GM10248 (cell line): ENCODE measurements around the gene ARID5A.
A peak's percentile ranks its signal among the peaks of the same experiment; 100 is the strongest.

Experiments used
- CTCF ChIA-PET: fragments of 300-600 bp; sonication (Branson Sonifier 250); formaldehyde crosslinking; extraction: SDS; loops from one replicate; lab custom pipeline; 2021; ENCODE audit warnings: antibody characterized with exemption; lab: Yijun Ruan, JAX
- POLR2A ChIA-PET: fragments of 350-650 bp; sonication (Branson Sonifier 250); formaldehyde crosslinking; extraction: SDS; loops from one replicate; lab custom pipeline; 2020; ENCODE audit warnings: antibody characterized with exemption; lab: Yijun Ruan, JAX
- DNase-seq: peaks from one replicate; pipeline ENCODE4 v3.0.0; 2012; ENCODE audit errors: extremely low spot score
- CTCF ChIP-seq: IDR thresholded peaks from 2 replicates; pipeline ENCODE4 v1.5.1; 2012; ENCODE audit warnings: mild to moderate bottlenecking, low read depth; ENCODE audit errors: extremely low read depth, missing control alignments, control extremely low read depth

Gene ARID5A

GRCh38 chr2:96531872-96532505, 4.6 kb upstream of the ARID5A start:
- TF ChIP-seq CTCF: no peak
- peak; percentile 82 for DNase-seq
- ChIA-PET CTCF (interaction anchor here (1.1 to 26.6 kb wide), 5 partner anchors 9 to 418 kb away, joined by 3 to 349 read pairs (median 72); partner anchors contain the start of genes ARID5A and NEURL3), POLR2A (interaction anchor here (0.6 to 0.7 kb wide), 5 partner anchors 10 to 394 kb away, joined by 3 to 6 read pairs (median 4); no protein-coding TSS in a partner anchor)

GRCh38 chr2:96532641-96533291, 3.8 kb upstream of the ARID5A start:
- DNase-seq: no peak
- ChIA-PET CTCF (interaction anchor here (1.0 to 26.6 kb wide), 9 partner anchors 8 to 231 kb away, joined by 3 to 349 read pairs (median 9); partner anchors contain the start of genes ARID5A and NEURL3), POLR2A (interaction anchor here (0.6 kb wide), 1 partner anchor 207 kb away, joined by 4 read pairs; no protein-coding TSS in a partner anchor)
- TF ChIP-seq CTCF: no peak

- ChIA-PET CTCF (interaction anchor here (1.0 to 26.6 kb wide), 11 partner anchors 8 to 541 kb away, joined by 3 to 349 read pairs (median 5); partner anchors contain the start of genes ARID5A and NEURL3), POLR2A (interaction anchor here (0.6 kb wide), 1 partner anchor 208 kb away, joined by 4 read pairs; no protein-coding TSS in a partner anchor)
- no peak for TF ChIP-seq CTCF
- DNase-seq: no peak
These were observed 3.1 kb upstream of the ARID5A start for GRCh38 chr2:96533292-96534073.

- no peak for TF ChIP-seq CTCF
- ChIA-PET CTCF (interaction anchor here (1.0 to 26.6 kb wide), 9 partner anchors 7 to 541 kb away, joined by 3 to 349 read pairs (median 7); partner anchors contain the start of genes ARID5A and NEURL3), POLR2A (no interaction called here)
- DNase-seq: no peak
These were observed 2.4 kb upstream of the ARID5A start for GRCh38 chr2:96534141-96534540.

- CTCF ChIA-PET: interaction anchor here (1.0 to 26.6 kb wide), 9 partner anchors 8 to 542 kb away, joined by 3 to 349 read pairs (median 6); partner anchors contain the start of gene NEURL3
- TF ChIP-seq CTCF: no peak
- POLR2A ChIA-PET: interaction anchor here (0.9 kb wide), 1 partner anchor 226 kb away, joined by 3 read pairs; the partner anchor contains the start of gene CNNM4
- no peak for DNase-seq
These were observed 1.8 kb upstream of the ARID5A start for GRCh38 chr2:96534701-96535181.
